Calu3 (cell line): ENCODE measurements around the gene TBC1D21. TPM values are rescaled to one million over a fixed set of nuclear protein-coding genes. Genes with fewer than 3 reads are reported as not detected.

ENCODE experiments used
- BruUV-seq: library from RNA; stranded (reverse); fragments of 400-500 nt; replicated peaks from 2 replicates; lab custom pipeline; 2021; lab: Mats Ljungman, UMichigan
- CTCF ChIA-PET: fragments of 300-600 bp; sonication (Branson Sonifier 250); formaldehyde crosslinking; loops from one replicate; lab custom pipeline; 2022; ENCODE audit warnings: antibody characterized with exemption; lab: Charles Lee
- DNase-seq: peaks from one replicate; pipeline ENCODE4 v3.0.0; 2022
- H3K27ac Mint-ChIP-seq: one replicate; pipeline ENCODE4 v1.8.0; 2022; ENCODE audit warnings: mixed read lengths; ENCODE audit not compliant: unreplicated experiment
- H3K27me3 Mint-ChIP-seq: one replicate; pipeline ENCODE4 v1.8.0; 2022; ENCODE audit warnings: mixed read lengths; ENCODE audit not compliant: unreplicated experiment
- H3K36me3 Mint-ChIP-seq: one replicate; pipeline ENCODE4 v1.8.0; 2022; ENCODE audit warnings: mild to moderate bottlenecking, moderate library complexity, mixed read lengths; ENCODE audit not compliant: insufficient read depth, unreplicated experiment
- H3K4me1 Mint-ChIP-seq: one replicate; pipeline ENCODE4 v1.8.0; 2022; ENCODE audit warnings: mild to moderate bottlenecking, low read depth, mixed read lengths; ENCODE audit not compliant: unreplicated experiment
- H3K4me3 Mint-ChIP-seq: one replicate; pipeline ENCODE4 v1.8.0; 2022; ENCODE audit warnings: mild to moderate bottlenecking, low read depth, moderate library complexity, mixed read lengths; ENCODE audit not compliant: unreplicated experiment
- H3K9me3 Mint-ChIP-seq: one replicate; pipeline ENCODE4 v1.8.0; 2022; ENCODE audit warnings: low read depth, mixed read lengths; ENCODE audit not compliant: unreplicated experiment
- CTCF ChIP-seq: fragments of 200-600 bp; IDR thresholded peaks from one replicate; pipeline ENCODE4 v1.8.0; 2022; ENCODE audit warnings: antibody characterized with exemption; ENCODE audit not compliant: unreplicated experiment
- intact Hi-C: fragments of 100-400 bp; cut with micrococcal nuclease; formaldehyde crosslinking; loops from one replicate; pipeline ENCODE4 v1.10.0; 2022; ENCODE audit not compliant: unreplicated experiment
- total RNA-seq: library from RNA; stranded (reverse); gene quantifications from 2 replicates; pipeline ENCODE4 v1.2.3, GENCODE V29; 2022

Gene TBC1D21
- total RNA-seq, 1 experiment from 2014 or later, result not detected

DNA sequence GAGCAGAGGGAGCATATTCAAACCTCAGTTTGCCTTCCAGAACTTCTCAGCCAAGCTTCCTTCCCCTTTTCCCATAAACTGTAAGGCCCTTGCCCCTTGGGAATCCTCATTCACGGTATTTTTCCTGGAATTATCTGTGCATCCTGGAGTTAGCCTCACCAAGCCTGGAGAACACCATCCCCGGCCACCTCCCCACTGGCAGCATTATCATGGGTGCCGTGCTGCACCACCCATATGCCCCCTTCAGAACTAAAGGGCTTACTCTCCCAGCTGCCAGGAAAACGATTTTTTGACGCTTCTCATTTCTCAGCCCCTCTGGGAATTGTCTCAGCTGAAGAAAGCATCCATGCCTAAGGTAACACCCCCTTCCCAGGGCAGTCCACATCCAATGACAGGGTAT, 20.9 kb upstream of the TBC1D21 start:
- TF ChIP-seq CTCF, result no peak
- H3K4me1 Mint-ChIP-seq, result no peaks in the 10 kb centered on the region
- no peaks in the 10 kb centered on the region for H3K9me3 Mint-ChIP-seq
- no peak overlapping the region for H3K27ac Mint-ChIP-seq
- intact Hi-C loops, result no loop called here
- CTCF ChIA-PET, result interaction anchor here (0.6 to 0.8 kb wide), 2 partner anchors 64 to 136 kb away, joined by 3 to 6 read pairs; no protein-coding TSS in a partner anchor
- BruUV-seq, result no TSS peak
- no peak overlapping the region for H3K4me3 Mint-ChIP-seq
- no peaks in the 10 kb centered on the region for H3K36me3 Mint-ChIP-seq
- no peak for DNase-seq
- peaks cover 100% of the 10 kb centered on the region for H3K27me3 Mint-ChIP-seq

DNA sequence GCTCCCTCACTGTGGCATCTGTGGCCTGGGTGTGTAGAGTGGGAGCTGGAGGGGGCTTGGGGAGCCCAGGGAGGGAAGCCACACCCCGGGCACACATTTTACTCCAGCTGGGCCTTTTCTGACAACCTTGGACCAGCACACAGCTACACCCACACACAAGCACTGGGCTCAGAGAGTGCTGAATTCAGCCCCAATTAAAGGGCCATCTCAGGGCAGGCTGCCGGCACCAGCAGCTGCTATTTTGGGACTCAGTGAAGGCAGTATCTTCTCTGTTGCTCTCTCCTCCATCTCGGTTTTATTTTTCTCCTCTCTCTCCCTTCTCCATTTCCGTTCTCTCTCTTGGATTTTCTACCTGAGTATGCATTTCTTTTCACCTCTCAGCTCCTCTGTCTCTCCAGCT, 19.1 kb upstream of the TBC1D21 start:
- Mint-ChIP-seq H3K4me1 (no peaks in the 10 kb centered on the region), H3K27me3 (peaks cover 100% of the 10 kb centered on the region), H3K36me3 (no peaks in the 10 kb centered on the region), H3K27ac (no peak overlapping the region), H3K9me3 (no peaks in the 10 kb centered on the region), H3K4me3 (no peak overlapping the region)
- no TSS peak for BruUV-seq
- CTCF ChIA-PET, result interaction anchor here (0.7 kb wide), 1 partner anchor 149 kb away, joined by 3 read pairs; no protein-coding TSS in a partner anchor
- TF ChIP-seq CTCF, result no peak
- intact Hi-C loops, result no loop called here
- no peak for DNase-seq

GRCh38 chr15:73856458-73857192, 16.7 kb upstream of the TBC1D21 start:
- H3K9me3 Mint-ChIP-seq, result no peaks in the 10 kb centered on the region
- CTCF ChIA-PET, result interaction anchor here (1.6 kb wide), 1 partner anchor 9 kb away, joined by 6 read pairs; no protein-coding TSS in a partner anchor
- intact Hi-C loops, result no loop called here
- no peak overlapping the region for H3K27ac Mint-ChIP-seq
- H3K4me3 Mint-ChIP-seq, result no peak overlapping the region
- H3K27me3 Mint-ChIP-seq, result peaks cover 95% of the 10 kb centered on the region
- no peaks in the 10 kb centered on the region for H3K36me3 Mint-ChIP-seq
- no peak for TF ChIP-seq CTCF
- no peak for DNase-seq
- no peaks in the 10 kb centered on the region for H3K4me1 Mint-ChIP-seq
- no TSS peak for BruUV-seq

DNA sequence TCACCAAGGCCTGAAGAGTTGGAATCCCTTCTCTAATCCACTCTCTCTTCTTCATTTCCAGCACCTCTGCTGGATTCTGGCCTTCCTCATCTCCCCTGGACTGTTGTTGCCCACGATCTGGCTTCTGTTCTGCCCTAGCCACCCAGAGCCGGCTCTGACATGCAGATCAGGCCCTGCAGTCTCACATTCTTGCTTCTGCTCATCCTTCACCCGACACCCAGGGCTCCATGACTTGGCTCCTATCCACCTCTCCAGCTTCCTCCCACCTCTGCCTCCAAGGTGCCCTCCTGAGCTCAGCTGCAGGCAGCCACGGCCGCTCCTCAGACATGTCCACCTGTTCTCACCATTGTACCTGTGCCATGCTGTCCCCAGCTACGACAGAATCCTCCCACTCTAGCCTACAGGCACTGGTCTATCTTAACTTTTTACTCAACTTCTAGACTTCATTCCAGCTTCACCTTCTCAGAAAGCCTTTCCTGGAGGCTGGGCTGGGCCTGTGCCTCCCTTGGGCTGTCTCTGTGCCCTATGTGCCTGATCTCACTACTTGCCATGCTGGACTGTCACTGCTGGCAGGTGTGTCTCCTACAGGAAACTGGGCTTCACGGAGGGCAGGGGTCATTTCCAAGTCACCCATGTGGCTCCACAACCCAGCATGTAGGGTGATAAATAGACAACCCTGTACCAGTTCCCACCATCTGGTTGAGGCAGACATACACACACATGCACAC, 16.0 kb upstream of the TBC1D21 start:
- Mint-ChIP-seq H3K27me3 (peaks cover 90% of the 10 kb centered on the region), H3K4me3 (no peak overlapping the region), H3K27ac (no peak overlapping the region), H3K36me3 (no peaks in the 10 kb centered on the region), H3K9me3 (no peaks in the 10 kb centered on the region), H3K4me1 (no peaks in the 10 kb centered on the region)
- CTCF ChIA-PET, result interaction anchor here (0.5 to 2.1 kb wide), 3 partner anchors 9 to 530 kb away, joined by 4 to 6 read pairs (median 5); no protein-coding TSS in a partner anchor
- no peak for TF ChIP-seq CTCF
- intact Hi-C loops, result no loop called here
- BruUV-seq, result no TSS peak
- DNase-seq, result no peak
